GM18867 (cell line): ENCODE measurements around the gene YDJC.
"Not testable (repeated sequence)": the region's sequence is repeated elsewhere in the genome, so short reads cannot be mapped to it uniquely, and the experiment has no call there.

Experiments used
- ATAC-seq: cut with Tn5 transposase; IDR thresholded peaks from one replicate; pipeline ENCODE4 v1.9.1; 2021; ENCODE audit warnings: mild to moderate bottlenecking, moderate library complexity; ENCODE audit not compliant: unreplicated experiment

Gene YDJC

DNA sequence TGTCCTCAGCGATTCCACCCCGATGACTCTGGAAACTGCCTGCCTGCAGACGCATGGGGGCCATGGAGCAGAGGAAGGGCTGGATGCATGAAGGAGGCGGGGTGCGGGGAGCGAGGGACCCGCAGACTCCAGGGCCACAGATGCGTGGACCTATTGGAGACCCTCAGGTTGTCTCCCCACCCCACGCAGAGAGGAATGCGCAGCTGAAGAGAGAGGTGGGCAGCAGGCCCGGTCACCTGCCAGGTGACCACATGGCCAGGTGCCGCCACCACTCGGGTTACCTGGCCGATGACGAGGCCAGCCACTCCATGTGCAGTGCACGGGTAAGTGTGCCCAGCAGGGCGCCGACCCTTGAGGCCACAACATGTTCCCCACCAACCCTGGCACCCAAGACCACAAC lies 3.1 kb upstream of the YDJC start:
- ATAC-seq, result no peak

DNA sequence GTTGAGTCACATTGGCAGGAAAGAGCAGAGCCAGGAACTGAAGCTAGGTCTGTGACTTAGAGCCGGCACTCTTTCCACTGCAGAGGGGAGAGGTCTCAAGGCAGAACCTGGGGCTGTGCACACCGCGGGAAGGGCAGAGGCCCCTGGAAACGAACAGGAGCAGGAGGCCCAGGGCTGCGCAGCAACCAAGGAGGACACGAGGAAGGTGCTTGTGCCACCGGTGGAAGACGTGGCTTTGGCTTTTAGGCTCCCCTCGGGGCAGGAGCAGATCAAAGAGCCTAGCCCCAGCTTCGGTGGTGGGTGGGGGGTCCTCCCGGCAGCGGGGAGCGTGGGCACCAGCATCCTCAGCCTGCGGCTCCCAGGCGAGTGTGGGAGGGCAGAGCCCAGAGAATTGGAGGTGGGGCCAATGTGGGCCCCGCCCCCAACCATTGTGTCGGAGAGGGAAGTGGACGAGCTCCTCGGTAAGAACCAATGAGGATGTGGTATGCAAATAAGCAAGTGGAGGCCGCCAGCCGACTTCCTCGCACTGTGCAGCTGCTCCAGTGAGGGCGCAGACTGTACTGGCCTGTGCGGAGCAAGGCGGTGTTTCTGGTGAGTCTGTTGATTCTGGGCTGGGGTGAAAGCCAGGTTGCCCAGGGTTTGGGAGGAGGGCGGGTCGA lies 2.5 kb upstream of the YDJC start, which contains the start of gene CCDC116:
Gene CCDC116 (plus strand): TSS at position 524 of the 659 bp plus-strand sequence. CDS start 422 bp downstream, outside the sequence.
- no peak for ATAC-seq

DNA sequence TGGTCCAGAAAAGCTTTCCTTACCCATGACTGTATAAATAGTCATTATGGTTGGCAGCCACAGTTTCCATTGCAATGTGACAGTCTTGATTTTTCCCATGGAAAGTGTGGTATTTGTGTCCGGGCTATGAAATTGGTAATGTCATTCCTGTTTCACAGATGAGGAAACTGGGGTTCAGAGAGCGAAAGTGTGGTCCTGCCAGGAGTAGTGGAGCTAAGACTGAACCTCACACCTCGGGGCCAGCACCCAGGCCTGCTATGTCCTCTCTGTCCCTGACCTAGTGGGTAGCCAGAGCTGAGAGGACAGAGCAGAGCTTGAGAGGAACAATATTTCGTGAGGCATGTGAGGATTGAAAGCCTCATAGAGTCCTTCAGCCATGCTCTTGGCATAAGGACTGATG lies 1.2 kb upstream of the YDJC start:
- ATAC-seq, result no peak

DNA sequence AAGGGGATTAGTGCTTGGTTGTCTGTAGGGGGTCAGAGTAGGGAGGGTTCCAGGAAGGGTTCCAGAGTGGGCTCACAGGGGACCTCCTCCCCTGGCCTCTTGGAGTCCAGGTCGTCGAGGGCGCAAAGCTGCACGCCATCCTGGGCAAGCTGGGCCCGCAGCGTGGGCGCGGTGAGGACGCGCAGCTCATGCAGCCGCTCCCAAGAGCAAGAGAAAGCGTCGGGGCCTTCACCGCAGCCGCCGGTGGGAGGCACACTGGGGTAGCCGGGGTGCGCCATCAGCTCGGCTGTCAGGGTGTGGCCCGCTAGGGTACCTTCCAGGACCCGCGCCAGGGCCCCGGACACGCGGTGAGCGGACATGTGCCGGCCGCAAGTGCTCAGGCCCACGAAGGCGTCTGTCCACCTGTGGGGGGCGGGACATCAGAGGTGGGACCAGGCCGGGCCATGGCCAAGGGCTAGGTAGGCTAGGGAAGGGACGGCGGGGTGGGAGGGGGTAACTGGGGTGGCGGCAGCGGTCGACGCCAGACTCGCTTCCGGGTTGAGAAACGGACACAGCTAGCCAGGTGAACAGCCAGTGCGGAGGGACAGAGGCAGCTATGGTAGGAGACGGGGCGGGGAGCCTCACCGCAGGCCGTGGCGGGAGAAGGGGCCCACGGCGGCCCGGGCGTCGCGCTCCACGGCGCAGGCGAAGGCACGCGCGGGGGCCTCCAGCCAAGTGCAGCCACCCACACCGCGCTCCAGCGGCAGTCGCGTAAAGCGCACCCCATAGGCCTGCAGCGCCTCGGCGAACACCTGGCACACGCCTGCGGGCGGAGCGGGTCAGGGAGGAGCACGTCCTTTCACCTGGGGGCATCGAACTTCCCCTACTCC lies 1.2 kb downstream of the YDJC start:
- ATAC-seq, result peak; percentile 21

DNA sequence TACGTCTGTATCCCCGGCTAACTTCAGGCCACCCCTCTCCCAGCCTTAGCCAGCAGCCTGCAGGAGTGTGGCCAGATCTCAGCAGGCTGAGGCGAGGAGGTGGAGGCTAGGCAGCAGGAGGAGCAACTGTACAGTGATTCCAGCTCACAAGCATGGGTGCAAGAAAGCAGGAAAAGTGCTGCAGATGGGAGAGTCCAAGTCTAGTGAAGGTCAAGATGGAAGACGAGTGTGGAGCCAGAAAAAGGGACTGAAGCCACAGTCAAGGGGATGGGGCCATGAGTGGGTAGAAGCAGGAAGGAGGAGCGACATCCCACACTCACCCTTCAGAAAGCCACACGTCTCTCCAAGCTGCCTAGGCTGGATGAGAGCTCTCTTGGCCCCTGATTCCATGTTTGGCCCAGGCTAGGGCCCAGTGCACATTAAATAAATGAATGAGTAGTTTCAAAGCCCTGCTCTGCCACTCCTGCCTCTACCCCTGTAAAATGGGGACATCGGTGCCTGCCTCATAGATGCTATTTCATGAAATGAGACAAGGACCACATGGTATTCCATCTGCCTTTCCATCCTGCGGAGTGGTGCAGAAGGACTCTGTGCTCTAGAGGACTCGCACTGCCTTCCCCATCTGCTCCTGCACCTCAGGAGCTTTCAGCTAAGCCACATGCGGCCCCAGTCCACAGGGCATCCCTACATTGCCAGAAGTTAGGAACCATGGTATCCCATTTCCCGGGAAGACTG lies 2.9 kb downstream of the YDJC start:
- ATAC-seq, result no peak

DNA sequence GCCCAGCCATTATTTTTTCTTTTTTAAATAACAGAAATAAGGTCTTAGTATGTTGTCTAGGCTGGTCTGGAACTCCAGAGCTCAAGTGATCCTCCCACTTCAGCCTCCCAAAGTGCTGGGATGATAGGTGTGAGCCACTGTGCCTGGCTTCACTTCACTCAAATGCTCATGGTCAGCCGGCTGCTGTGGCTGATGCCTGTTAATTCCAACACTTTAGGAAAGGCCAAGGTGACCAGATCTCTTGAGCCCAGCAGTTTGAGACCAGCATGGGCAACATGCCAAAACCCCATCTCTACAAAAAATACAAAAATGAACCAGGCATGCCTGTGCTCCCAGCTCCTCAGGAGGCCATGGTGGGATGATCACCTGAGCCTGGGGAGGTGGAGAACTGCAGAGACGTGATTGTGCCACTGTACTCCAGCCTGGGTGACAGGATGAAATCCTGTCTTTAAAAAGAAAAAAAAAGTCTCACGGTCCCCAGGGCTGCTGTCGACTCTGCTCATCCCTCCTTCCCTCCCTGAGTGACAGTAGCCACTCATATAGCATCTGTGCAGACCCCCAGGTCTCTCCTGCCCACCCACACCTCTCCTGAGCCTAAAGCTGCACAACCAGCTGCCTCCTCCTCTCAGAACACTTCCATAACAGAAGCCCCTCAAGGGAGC lies 3.6 kb downstream of the YDJC start:
- ATAC-seq, result no peak

DNA sequence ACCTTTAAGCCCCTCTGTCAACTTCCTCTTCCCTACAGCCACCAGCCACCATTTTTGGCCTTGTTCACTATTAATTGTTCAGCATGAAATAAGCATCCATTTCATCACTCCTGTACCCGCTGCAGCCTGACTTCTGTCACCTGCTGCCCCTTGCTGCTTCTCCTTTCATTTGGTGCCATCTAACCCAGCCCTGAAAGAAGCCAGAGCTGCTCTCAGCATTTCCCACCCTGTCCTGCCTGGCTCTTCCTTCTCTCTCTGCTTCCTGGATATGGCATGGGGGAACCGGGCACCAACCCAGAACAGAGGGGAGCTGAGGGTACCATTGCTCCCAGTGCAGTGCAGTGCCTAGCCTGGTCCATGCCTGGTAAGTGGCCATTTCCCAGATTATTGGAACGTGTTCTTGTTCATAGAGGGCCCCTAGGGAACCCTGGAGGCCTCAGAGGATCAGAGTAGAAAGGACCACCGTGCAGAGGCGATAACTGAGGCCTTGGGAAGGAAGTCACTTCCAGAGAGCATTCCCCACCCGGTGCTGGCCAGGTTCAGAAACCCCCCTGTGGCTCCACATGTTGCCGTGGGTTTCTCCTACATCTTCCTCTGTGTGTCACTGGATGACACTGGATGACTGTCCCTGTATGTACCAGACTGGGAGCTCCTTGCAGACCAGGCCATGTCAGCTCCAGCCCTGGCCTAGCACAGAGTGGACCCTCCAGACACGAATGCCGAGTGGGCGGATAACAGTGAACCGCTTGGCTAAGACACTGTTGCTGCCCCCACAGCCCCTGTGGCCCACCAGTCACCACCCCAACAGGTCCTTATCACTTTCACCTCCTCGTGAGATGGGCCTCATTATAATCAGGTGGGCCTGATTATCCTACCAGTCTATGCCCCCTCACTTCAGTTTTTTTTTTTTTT lies 4.7 kb downstream of the YDJC start:
- no peak for ATAC-seq

DNA sequence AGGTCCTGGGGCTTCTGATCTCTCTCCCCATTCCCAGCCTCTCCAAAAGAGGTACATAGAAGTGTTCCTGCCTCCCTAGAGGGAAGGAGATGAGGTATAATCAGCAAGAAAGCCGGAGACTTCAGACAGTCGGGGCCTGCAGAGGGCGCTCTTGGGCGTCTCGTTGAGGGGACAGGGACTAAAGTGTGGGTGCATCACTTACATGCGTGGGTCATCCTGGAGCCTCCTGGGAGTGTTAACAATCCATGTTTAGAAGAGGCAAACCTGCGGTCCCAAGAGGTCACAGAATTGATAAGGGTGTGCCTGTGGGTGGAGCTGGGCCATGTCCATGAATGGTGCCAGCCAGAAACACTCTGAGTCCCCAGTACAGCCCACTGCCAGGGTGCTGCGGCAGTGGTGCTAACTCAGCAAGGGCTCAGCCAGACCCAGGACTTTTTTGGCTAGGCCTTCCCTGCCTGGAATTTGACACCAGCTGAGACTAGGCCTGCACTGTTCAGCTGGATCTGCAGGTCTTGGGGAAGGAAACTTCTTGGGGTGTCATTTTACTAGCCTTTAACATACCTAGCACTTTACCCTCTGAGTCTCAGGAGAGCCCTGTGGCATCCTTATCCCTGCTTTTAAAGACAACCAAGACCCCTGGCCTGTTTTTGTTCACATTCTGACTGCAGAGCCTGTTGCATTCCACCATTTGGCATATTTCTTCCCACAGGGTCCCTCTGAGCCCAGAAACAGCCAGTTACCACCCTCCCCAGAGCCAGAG lies 5.5 kb downstream of the YDJC start:
- ATAC-seq, result no peak

DNA sequence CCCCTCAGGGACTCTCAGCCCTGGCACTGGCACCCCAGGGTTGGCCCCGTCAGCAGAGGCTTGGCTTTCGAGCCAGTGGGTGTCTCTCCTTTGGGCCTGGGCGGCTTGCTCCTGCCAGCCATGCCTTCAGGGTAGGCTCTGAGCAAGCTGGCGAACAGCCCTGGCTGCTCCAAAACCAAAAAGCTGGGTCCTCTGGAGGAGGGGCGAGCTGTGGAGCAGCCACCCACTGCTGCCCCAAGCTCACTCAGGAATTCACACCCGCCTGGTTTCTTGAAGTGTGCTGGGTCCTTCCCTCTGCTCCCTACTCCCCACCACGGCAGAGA lies 6.2 kb downstream of the YDJC start:
- no peak for ATAC-seq

DNA sequence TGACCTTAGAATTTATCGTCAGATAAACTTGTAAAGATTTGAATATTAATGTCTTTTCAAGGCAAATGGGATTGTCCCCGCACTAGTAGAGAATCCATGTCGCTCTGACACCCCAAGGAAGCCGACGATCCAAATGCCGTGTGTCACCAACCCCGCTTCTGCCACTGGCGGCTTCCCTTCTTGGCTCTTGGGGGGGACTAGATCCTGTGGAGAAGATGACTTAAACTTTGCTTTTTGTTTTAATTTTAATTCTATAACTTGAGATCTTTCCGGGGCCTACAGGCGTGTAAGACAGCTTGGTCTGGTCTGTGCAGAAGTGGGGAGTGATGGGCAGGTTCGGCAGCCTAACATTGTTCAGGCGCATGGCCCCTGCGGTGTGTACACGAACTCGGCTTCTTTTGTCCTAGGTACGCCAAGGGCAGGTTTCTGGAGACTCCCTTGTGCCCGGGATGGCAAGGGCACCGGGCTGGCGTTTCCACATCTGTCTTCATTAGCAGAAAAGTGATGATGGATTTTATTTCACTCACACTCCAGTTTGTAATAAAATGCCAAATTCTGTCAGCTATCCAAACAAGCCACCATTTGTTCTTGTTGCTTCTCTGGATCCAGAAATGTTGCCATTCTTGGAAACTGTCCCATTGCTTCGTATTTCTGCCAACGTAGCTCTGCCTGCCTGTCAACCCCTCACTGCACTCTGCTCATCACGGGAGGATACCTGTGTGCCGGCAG lies 6.7 kb downstream of the YDJC start:
- ATAC-seq, result no peak

DNA sequence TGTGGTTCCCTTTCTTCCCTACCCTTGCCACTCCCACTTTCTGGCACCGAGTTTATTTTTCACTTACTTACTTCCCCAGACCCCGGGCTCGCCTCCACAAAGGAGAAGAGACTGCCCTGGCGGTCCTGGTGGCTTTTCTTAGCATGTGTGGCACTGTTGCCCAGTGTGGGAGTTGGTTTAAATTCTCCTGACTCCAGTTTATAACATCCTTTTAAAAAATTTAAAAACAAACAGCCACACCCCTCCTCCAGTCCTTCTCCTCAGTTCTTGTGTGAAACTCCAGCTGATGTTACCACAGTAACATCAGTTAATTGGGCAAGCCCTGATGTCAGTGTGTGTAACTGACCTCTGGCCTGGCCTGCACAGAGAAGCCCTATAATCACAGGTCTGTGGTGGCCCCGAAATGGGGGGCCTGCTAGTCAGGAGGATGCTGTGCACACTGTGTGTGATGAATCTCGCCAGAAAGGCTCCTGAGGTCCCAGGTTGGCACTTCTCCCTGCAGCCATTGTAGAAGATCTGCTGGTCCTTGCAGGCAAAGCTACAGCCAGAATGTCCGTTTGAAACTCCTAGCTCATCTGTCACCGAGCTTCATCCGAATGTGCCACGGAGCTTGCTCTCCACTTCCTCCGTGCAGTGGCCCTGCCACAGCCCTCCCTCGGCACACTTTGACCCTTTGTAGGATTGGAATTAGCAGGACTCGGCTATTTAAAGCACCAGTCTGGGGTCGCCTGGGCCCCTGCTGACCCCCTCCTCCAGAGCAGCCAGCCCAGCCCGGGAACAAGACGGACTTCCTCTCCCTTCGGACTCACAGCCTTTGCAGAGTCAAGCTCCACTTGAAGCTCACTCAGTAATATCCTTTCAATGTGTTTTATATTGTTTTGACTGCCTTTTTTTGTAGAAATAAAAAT lies 7.6 kb downstream of the YDJC start:
- no peak for ATAC-seq

DNA sequence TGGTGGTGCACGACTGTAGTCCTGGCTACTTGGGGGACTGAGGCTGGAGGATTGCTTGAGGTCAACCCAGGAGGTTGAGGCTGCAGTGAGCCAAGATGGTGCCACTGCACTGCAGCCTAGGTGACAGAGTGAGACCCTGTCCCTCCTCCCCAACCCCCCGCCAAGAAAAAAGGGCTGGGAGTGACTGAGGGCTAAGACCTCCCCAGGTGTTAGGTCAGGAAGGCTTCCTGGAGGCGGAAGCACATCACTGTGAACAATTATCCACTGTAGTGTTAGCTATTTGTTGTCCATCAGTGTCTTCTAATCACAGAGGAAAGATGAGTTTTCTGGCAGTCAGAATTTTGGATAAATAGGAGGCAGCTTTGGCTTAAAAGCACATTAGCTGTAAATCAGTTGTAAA lies 8.8 kb downstream of the YDJC start:
- no peak for ATAC-seq

DNA sequence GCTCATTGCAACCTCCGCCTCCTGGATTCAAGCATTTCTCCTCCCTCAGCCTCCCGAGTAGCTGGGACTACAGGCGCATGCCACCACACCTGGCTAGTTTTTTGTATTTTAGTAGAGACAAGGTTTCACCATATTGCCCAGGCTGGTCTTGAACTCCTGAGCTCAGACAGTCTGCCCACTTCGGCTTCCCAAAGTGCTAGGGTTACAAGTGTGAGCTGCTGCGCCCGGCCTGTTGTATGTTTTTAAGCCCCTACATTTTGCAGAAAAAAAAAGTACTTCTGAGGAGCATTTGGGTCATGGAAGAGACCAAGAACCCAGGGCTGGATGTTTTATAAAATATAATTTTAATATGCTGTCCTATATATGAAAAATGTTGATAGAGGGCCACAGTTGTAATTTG lies 12.5 kb downstream of the YDJC start:
- not testable (repeated sequence) for ATAC-seq

DNA sequence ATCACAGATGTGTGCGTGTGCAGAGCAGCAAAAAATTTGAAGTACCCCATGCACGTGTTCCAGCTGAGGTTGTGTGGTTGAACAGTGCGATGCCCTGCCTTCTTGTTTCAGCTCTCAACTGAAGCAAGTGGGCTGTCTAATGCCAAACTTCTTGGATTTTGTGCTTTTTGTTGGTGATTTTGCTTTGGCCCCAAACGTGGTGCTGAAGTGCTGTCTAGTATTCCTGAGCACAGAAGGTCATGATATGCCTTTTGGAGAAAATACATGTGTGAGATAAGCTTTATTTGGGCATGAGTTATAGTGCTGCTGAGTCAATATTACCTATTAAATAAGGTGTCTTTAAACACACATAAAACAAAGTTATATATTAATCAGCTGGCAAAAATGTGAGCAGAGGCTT lies 14.1 kb downstream of the YDJC start:
- no peak for ATAC-seq

DNA sequence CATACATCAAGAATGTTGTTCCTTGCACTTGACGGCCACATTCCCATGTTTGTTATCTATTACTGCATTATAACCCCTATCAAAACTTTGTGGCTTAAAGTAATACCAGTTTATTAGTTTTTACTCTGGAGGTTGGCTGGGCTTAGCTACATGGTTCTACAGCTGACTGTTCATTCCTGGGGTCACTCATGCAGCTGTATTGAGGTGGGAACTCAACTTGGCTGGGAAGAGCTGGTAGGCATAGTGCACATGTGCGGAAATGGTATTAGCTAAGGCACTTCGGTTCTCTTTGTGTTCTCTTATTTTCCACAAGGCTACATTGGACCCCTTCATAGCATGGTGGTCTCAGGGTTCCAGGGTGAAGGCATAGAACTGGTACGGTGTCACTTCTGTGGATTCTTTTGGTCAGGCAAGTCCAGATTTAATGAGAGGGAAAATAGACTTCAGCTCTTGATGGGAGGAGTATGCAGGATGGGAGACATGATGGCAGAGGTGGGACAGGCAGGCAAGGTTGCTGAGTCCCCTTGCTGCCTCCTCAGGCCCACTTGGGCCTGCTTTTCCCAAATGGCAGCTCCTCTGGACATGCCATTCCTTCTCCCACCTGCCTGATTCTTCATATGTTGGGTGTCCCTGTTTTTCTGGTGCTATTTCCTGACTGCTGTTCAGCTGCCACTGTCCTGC lies 16.1 kb downstream of the YDJC start:
- no peak for ATAC-seq

DNA sequence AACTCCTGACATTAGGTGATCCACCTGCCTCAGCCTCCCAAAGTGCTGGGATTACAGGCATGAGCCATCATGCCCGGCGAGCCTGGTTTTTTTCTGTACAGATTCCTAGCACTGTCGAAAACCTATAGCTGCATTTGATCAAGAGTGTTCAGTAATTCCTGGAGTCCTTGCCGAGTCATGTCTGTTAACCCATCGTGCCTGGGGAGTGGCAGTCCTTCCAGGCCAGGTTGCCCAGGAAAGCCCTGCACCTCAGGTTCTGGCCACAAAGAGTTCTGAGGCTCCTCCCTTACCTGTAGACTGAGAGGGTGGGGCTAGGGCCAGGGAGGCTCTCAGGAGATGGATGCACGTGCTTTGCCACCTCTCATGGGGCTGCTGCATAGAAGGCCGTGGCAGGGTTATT lies 17.0 kb downstream of the YDJC start:
- no peak for ATAC-seq
